HG02588 (cell line): ENCODE data around the gene SPPL3.

Source experiments
- ATAC-seq: cut with Tn5 transposase; IDR thresholded peaks from one replicate; pipeline ENCODE4 v1.9.1; 2021; ENCODE audit warnings: mild to moderate bottlenecking, moderate library complexity; ENCODE audit not compliant: unreplicated experiment

Gene SPPL3

GRCh38 chr12:120879102-120879501 is 25.1 kb downstream of the SPPL3 start:
- no peak for ATAC-seq

GRCh38 chr12:120874547-120875245 is 29.5 kb downstream of the SPPL3 start:
- no peak for ATAC-seq

GRCh38 chr12:120873226-120873625 is 30.9 kb downstream of the SPPL3 start:
- ATAC-seq, result no peak

- no peak for ATAC-seq
Observed at GRCh38 chr12:120872487-120872886, 31.7 kb downstream of the SPPL3 start.

GRCh38 chr12:120870415-120870814 is 33.7 kb downstream of the SPPL3 start:
- no peak for ATAC-seq

- ATAC-seq, result no peak
Observed at GRCh38 chr12:120869376-120869775, 34.8 kb downstream of the SPPL3 start.

- ATAC-seq, result no peak
Observed at GRCh38 chr12:120866108-120866507, 38.0 kb downstream of the SPPL3 start.

GRCh38 chr12:120865098-120865497 is 39.1 kb downstream of the SPPL3 start:
- ATAC-seq, result no peak

GRCh38 chr12:120862664-120863063 is 41.5 kb downstream of the SPPL3 start:
- no peak for ATAC-seq

GRCh38 chr12:120861074-120861795 is 42.9 kb downstream of the SPPL3 start:
- no peak for ATAC-seq

GRCh38 chr12:120858306-120859088 is 45.7 kb downstream of the SPPL3 start:
- no peak for ATAC-seq

- ATAC-seq, result no peak
Observed at GRCh38 chr12:120856980-120857379, 47.2 kb downstream of the SPPL3 start.

GRCh38 chr12:120855823-120856588 is 48.2 kb downstream of the SPPL3 start:
- no peak for ATAC-seq

- ATAC-seq, result no peak
Observed at GRCh38 chr12:120854804-120855203, 49.4 kb downstream of the SPPL3 start.

GRCh38 chr12:120853188-120853587 is 51.0 kb downstream of the SPPL3 start:
- no peak for ATAC-seq

- ATAC-seq, result no peak
Observed at GRCh38 chr12:120851944-120852343, 52.2 kb downstream of the SPPL3 start.

- no peak for ATAC-seq
Observed at GRCh38 chr12:120851444-120851843, 52.7 kb downstream of the SPPL3 start.

- ATAC-seq, result no peak
Observed at GRCh38 chr12:120849765-120850164, 54.4 kb downstream of the SPPL3 start.

- ATAC-seq, result no peak
Observed at GRCh38 chr12:120847814-120848213, 56.3 kb downstream of the SPPL3 start.

- ATAC-seq, result no peak
Observed at GRCh38 chr12:120847392-120847791, 56.8 kb downstream of the SPPL3 start.

GRCh38 chr12:120846721-120847120 is 57.4 kb downstream of the SPPL3 start:
- ATAC-seq, result no peak
